GM12874 (cell line): ENCODE measurements around the gene CREB3L4.

Experiments used
- TF ChIP-seq, protein P1 (sequence below): IDR thresholded peaks from 2 replicates; pipeline ENCODE4 v1.5.1; 2011; ENCODE audit warnings: low read depth, mild to moderate bottlenecking, control low read depth, low read length, moderate library complexity; ENCODE audit not compliant: insufficient read depth

CREB3L4 gene

DNA sequence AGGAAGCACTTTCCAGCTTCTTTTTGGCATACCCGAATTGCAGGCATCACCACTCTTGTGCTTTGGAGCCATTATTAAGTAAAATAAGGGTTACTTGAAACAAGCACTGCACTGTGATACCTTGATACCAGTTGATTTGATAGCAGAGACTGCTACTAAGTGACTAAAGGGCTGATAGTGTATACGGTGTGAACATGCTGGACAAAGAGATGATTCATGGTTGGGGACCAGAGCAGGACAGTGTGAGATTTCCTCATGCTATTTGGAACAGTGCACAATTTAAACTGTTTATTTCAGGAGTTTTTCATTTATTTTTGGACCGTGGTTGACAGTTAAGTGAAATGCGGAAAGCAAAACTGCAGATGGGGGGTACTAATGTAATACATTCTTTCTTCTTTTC is 32.7 kb downstream of the CREB3L4 start:
- TF ChIP-seq, protein P1, sequence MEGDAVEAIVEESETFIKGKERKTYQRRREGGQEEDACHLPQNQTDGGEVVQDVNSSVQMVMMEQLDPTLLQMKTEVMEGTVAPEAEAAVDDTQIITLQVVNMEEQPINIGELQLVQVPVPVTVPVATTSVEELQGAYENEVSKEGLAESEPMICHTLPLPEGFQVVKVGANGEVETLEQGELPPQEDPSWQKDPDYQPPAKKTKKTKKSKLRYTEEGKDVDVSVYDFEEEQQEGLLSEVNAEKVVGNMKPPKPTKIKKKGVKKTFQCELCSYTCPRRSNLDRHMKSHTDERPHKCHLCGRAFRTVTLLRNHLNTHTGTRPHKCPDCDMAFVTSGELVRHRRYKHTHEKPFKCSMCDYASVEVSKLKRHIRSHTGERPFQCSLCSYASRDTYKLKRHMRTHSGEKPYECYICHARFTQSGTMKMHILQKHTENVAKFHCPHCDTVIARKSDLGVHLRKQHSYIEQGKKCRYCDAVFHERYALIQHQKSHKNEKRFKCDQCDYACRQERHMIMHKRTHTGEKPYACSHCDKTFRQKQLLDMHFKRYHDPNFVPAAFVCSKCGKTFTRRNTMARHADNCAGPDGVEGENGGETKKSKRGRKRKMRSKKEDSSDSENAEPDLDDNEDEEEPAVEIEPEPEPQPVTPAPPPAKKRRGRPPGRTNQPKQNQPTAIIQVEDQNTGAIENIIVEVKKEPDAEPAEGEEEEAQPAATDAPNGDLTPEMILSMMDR: no peak

- TF ChIP-seq, protein P1: no peak
Observed at GRCh38 chr1:154006136-154006535, 38.4 kb downstream of the CREB3L4 start.

GRCh38 chr1:154012129-154012528 is 44.4 kb downstream of the CREB3L4 start:
- TF ChIP-seq, protein P1: no peak

DNA sequence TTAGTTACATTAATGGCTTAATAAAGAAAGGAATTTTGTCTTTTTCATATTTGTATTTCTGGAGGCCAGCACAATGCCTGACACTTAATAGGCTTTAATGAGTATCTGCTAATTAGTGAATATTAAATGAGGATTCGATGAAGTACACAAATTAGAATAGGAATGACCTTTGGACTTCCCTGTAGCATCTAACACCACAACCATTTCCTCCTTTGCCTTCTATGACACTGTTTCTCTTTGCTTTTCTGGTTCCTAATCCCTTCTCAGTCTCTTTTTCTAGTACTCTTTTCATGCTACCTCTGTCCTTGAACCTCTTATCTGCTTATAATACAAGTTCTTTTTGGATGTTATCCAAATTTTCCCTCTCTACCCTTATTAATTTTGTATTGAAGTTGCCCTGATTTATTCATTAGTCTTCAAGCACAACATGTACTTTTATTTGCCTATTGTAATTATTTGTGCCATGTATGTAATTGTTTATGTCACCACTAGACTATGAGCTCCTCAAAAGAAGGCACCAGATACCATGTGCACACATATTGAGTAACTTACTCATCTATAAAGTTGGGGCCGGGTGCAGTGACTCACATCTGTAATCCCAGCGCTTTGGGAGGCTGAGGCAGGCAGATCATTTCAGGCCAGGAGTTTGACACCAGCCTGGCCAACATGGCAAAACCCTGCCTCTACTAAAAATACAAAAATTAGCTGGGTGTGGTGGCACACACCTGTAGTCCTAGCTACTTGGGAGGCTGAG is 46.6 kb downstream of the CREB3L4 start:
- TF ChIP-seq, protein P1: no peak

GRCh38 chr1:154019269-154019668 is 51.6 kb downstream of the CREB3L4 start:
- TF ChIP-seq, protein P1: no peak

DNA sequence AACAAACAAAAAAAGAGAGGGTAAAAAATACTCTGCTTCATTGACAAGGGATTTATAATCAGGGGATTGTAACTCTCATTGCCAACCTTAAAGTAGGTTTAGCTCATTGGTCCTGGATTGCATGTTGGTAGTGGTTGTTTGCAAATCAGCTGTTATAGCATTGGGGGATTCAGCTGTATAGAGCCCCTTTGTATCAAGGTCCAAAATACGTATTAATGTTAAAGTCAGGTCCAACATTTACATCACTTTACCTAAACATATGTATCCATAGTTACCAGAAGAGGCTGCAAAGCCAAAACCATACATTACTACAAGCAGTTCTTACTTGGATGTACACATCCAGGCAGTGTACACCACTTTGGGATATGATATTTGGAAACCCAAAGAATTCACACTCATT is 52.2 kb downstream of the CREB3L4 start:
- TF ChIP-seq, protein P1: no peak
